ENCODE results near the gene NEMF.

- no peak for TF ChIP-seq GATA2 (IDR thresholded peaks at IDR 0.05; ENCODE audit: low read depth, low read length)
- TF ChIP-seq GATA3 (IDR thresholded peaks at IDR 0.05; ENCODE audit: low read depth, low read length): no peak
Measured at GRCh38 chr14:49761839-49762551, 90.6 kb downstream of the NEMF start.

Measured in SH-SY5Y (cell line).